Adrenal gland (tissue), 19 donors: ENCODE data around the gene C6orf52. TPM values are rescaled to one million over a fixed set of nuclear protein-coding genes. Genes with fewer than 3 reads are reported as not detected.
"Not testable (repeated sequence)": the region's sequence is repeated elsewhere in the genome, so short reads cannot be mapped to it uniquely, and the experiment has no call there.

ENCODE experiments used
- DNase-seq, 7 donors: peaks; one replicate each; pipeline ENCODE4 v3.0.0-alpha.2; 2019 to 2020
- H3K27ac ChIP-seq, 5 donors: fragments of 200-600 bp; sonication (generic) in 4 of 5; 1 replicate in 3 of 5; 2 replicates in 2 of 5; pipeline versions ENCODE4 v1.5.1 to v1.8.0; 2016 to 2020; ENCODE audit warnings: mild to moderate bottlenecking in 1 of 5
- H3K27me3 ChIP-seq: fragments of 200-600 bp; 2 replicates; pipeline ENCODE4 v1.8.0; 2021
- H3K36me3 ChIP-seq, 2 donors: fragments of 200-600 bp; replicated peaks in 1 of 2; 1 replicate in 1 of 2; 2 replicates in 1 of 2; pipeline versions ENCODE4 v1.5.1 to v1.8.0; 2018 to 2022
- H3K4me1 ChIP-seq, 2 donors: fragments of 200-600 bp; replicated peaks in 1 of 2; 1 replicate in 1 of 2; 2 replicates in 1 of 2; pipeline versions ENCODE4 v1.5.1 to v1.8.0; 2018 to 2021
- H3K4me3 ChIP-seq, 4 donors: fragments of 200-600 bp; sonication (generic) in 3 of 4; one replicate each; pipeline ENCODE4 v1.5.1; 2016 to 2018
- H3K9me3 ChIP-seq, 3 donors: fragments of 200-600 bp; sonication (generic) in 1 of 3; replicated peaks in 1 of 3; 1 replicate in 2 of 3; 2 replicates in 1 of 3; pipeline versions ENCODE4 v1.5.1 to v1.8.0; 2016 to 2021
- CTCF ChIP-seq, 6 experiments: fragments of 450-650 bp in 4 of 6; fragments of 200-600 bp in 2 of 6; sonication (generic) in 1 of 6; IDR thresholded peaks; 1 replicate in 5 of 6; 2 replicates in 1 of 6; pipeline versions ENCODE4 v1.5.1 to v1.8.0; 2016 to 2021; ENCODE audit warnings: antibody characterized with exemption in 6 of 6, mild to moderate bottlenecking in 2 of 6, moderate library complexity in 1 of 6
- POLR2A ChIP-seq, 2 donors: fragments of 450-650 bp; IDR thresholded peaks; one replicate each; pipeline ENCODE4 v1.6.1; 2017; ENCODE audit warnings: antibody characterized with exemption in 2 of 2, mild to moderate bottlenecking in 2 of 2, moderate library complexity in 1 of 2
- WGBS, 4 donors: extraction: QIAGEN DNeasy Blood & Tissue Kit in 2 of 4; methylation state at CpG; one replicate each; pipeline versions ENCODE4 v1.1.5 to v1.1.7; 2013 to 2017; 5-methylcytosine and 5-hydroxymethylcytosine counted together
- intact Hi-C, 2 donors: fragments of 100-400 bp; cut with DNase I; formaldehyde crosslinking; loops; one replicate each; pipeline versions ENCODE4 v1.14.1 to v1.15.0; 2022 to 2023
- long read RNA-seq, 10 donors: library from polyadenylated mRNA in 3 of 10; unstranded in 2 of 10; stranded (forward) in 1 of 10; transcript quantifications; one replicate each; pipeline ENCODE4 v2.0.0 and lab custom pipeline, GENCODE V29; 2021 to 2026
- polyA plus RNA-seq, 3 donors: library from polyadenylated mRNA; stranded (reverse); fragments of 200-250 nt in 2 of 3; fragments of 350-450 nt in 1 of 3; fragmentation: Illumina TruSeq in 1 of 3; extraction: RNeasy Lipid Tissue Mini Kit (QIAGEN cat#74804) in 1 of 3; gene quantifications; one replicate each; pipeline ENCODE4 v1.2.3, GENCODE V29; 2013 to 2014
- total RNA-seq, 9 donors: library from RNA; depleted of rRNA in 4 of 9; stranded (reverse); fragments of >200 nt in 4 of 9; fragments of 120-200 nt in 1 of 9; fragmentation: NEBNext Ultra II Directional in 1 of 9; extraction: Animal tissue kit (Norgen Biotek cat#: 25700) in 1 of 9; gene quantifications; one replicate each; pipeline versions ENCODE4 v1.1.0 to v1.2.4, GENCODE V29; 2013 to 2023
- donor health status: healthy with polysubstance abuse.
- donor health status: Bipolar disorder and iron deficiency.
- donor health status: DM: yes; HTN: yes; CAD: no.
- donor health status: DM: no; HTN: no; CAD: no.
- donor health status: DM: no; HTN: no; CAD: no.
- donor health status: DM: yes; HTN: yes; CAD: no.

Gene C6orf52
- total RNA-seq (1 to 10 TPM in 5 of 9 donors, under 1 TPM in 1, not detected in 3; 0.96 to 5.5 (median 2.6) TPM), polyA plus RNA-seq (1 to 10 TPM; 1.9 to 4.2 (median 2.8) TPM)
- long read RNA-seq, donor 1, partial matches to known transcripts: 0 of 1 reads
- long read RNA-seq, donor 1, other reads (novel, unspliced or antisense): 0 of 1 reads
- long read RNA-seq, donor 2, partial matches to known transcripts: 7 of 14 reads
- long read RNA-seq, donor 2, other reads (novel, unspliced or antisense): 7 of 14 reads
- long read RNA-seq, donor 3, partial matches to known transcripts: 0 of 1 reads
- long read RNA-seq, donor 3, other reads (novel, unspliced or antisense): 0 of 1 reads
- long read RNA-seq, donor 4: 0 reads
- long read RNA-seq, donor 5, partial matches to known transcripts: 1 of 3 reads
- long read RNA-seq, donor 5, other reads (novel, unspliced or antisense): 1 of 3 reads
- long read RNA-seq, donor 6, partial matches to known transcripts: 0 of 2 reads
- long read RNA-seq, donor 6, other reads (novel, unspliced or antisense): 2 of 2 reads
- long read RNA-seq, donor 7, partial matches to known transcripts: 6 of 6 reads
- long read RNA-seq, donor 7, other reads (novel, unspliced or antisense): 0 of 6 reads
- long read RNA-seq, donor 8, partial matches to known transcripts: 0 of 1 reads
- long read RNA-seq, donor 8, other reads (novel, unspliced or antisense): 0 of 1 reads
- long read RNA-seq, donor 9, partial matches to known transcripts: 0 of 1 reads
- long read RNA-seq, donor 9, other reads (novel, unspliced or antisense): 0 of 1 reads
- long read RNA-seq, donor 10, partial matches to known transcripts: 5 of 12 reads
- long read RNA-seq, donor 10, other reads (novel, unspliced or antisense): 7 of 12 reads

DNA sequence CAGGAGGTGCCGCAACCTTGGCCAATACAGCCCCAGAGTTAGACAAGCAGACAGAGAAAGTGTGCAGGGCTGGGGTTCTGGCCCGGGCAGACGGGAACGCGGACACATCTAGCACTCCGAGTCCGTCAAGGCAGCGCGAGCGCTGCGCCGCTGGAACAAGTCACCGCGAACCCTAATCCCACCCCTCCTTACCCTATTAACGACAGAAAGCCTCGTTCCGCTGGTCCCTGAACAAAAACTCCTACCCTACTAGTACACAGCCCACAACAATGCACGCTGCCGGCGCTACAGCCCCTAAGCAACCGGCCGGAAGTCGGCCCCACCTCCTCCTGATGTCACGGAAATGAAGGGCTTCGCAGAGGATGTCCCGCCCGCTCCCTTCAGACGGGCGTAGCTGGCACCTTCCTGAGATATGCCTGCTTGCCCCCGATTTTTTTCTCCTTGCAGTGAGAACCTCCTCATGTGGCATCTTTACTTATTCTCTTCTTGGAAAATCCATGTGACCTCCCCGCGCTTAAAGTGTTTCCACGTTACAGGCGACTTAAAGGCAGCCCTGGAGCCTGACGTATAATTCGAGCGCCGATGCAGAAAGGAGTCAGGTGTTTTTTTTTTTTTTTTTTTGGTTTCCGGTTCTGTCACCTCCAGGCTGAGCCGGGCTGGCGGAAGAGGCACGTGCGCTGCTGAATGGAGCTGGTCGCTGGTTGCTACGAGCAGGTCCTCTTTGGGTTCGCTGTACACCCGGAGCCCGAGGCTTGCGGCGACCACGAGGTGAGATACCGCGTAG is at the start of gene C6orf52, which contains the start of gene PAK1IP1:
Gene C6orf52 (minus strand): TSS at position 315 of the 784 bp plus-strand sequence. CDS start 7,066 bp downstream, outside the sequence.
Gene PAK1IP1 (plus strand): TSS at position 671 of the 784 bp plus-strand sequence. CDS start 14 bp downstream, at position 685.
- 0% methylated on average over 45 to 53 of the region's 53 CpGs for WGBS, 4 donors
- H3K27me3 ChIP-seq: no peaks in the 10 kb centered on the region
- peak within 1 kb of the TSS; percentile 68 to 87 (median 78) for H3K4me3 ChIP-seq
- peaks cover 18 to 25% of the 10 kb centered on the region in 2 donors for H3K4me1 ChIP-seq
- H3K9me3 ChIP-seq: no peaks in the 10 kb centered on the region
- DNase-seq: peak; percentile 89 to 96 (median 93)
- peak within 1 kb of the TSS; percentile 80 to 98 (median 94) for H3K27ac ChIP-seq
- peak in 1 of 6 experiments; percentile 6 for TF ChIP-seq CTCF (IDR thresholded peaks at IDR 0.05)
- peak; percentile 65 to 74 for TF ChIP-seq POLR2A (IDR thresholded peaks at IDR 0.05)
- intact Hi-C loops: loop anchor here in 1 of 2 donors (10.0 kb wide), 2 partner anchors 50 to 110 kb away; partner anchors contain the start of gene TMEM14B
- peaks cover 0 to 18% of the 10 kb centered on the region in 2 donors for H3K36me3 ChIP-seq

- H3K27me3 ChIP-seq: no peaks in the 10 kb centered on the region
- H3K27ac ChIP-seq: no peak overlapping the region
- no peaks in the 10 kb centered on the region for H3K36me3 ChIP-seq
- WGBS, 4 donors: 81 to 93% (median 84%) methylated on average over 5 to 6 of the region's 6 CpGs
- intact Hi-C loops: loop anchor here in 1 of 2 donors (10.0 kb wide), 1 partner anchor 49 kb away; the partner anchor contains the start of genes C6orf52 and PAK1IP1
- no peak for TF ChIP-seq CTCF (IDR thresholded peaks at IDR 0.05)
- no peak for TF ChIP-seq POLR2A (IDR thresholded peaks at IDR 0.05)
- H3K9me3 ChIP-seq: no peaks in the 10 kb centered on the region
- no peak overlapping the region for H3K4me3 ChIP-seq
- peaks cover 4 to 5% of the 10 kb centered on the region in 2 donors for H3K4me1 ChIP-seq
- DNase-seq: peak in 1 of 7 donors; percentile 48
These were observed 49.1 kb upstream of the C6orf52 start for GRCh38 chr6:10743515-10743914.

- no peaks in the 10 kb centered on the region for H3K36me3 ChIP-seq
- intact Hi-C loops: loop anchor here in 1 of 2 donors (10.0 kb wide), 1 partner anchor 47 kb away; the partner anchor contains the start of genes C6orf52 and PAK1IP1
- peak in 1 of 7 donors; percentile 24 for DNase-seq
- H3K27ac ChIP-seq: no peak overlapping the region
- no peaks in the 10 kb centered on the region for H3K4me1 ChIP-seq
- H3K9me3 ChIP-seq: no peaks in the 10 kb centered on the region
- TF ChIP-seq CTCF (IDR thresholded peaks at IDR 0.05): no peak
- no peak for TF ChIP-seq POLR2A (IDR thresholded peaks at IDR 0.05)
- no peak overlapping the region for H3K4me3 ChIP-seq
- 96 to 98% (median 97%) methylated on average over 12 of the region's 12 CpGs for WGBS, 4 donors
- H3K27me3 ChIP-seq: no peaks in the 10 kb centered on the region
These were observed 47.8 kb upstream of the C6orf52 start for GRCh38 chr6:10742251-10742650.

DNA sequence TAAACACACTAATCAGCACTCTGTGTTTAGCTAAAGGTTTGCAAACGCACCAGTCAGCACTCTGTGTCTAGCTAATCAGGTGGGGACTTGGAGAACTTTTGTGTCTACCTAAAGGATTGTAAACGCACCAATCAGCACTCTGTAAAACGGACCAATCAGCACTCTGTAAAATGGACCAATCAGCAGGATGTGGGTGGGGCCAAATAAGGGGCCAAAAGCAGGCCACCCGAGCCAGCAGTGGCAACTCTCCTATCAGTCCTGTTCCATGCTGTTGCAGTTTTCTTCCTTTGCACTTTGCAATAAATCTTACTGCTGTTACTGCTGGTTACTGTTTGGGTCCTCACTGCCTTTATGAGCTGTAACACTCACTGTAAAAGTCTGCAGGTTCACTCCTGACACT is 47.2 kb upstream of the C6orf52 start:
- peak in 1 of 7 donors; percentile 6 for DNase-seq
- H3K27me3 ChIP-seq, H3K4me3 ChIP-seq, H3K4me1 ChIP-seq, H3K36me3 ChIP-seq, H3K27ac ChIP-seq, H3K9me3 ChIP-seq: not testable (repeated sequence)
- intact Hi-C loops: loop anchor here in 1 of 2 donors (10.0 kb wide), 1 partner anchor 47 kb away; the partner anchor contains the start of genes C6orf52 and PAK1IP1
- WGBS, 4 donors: 80 to 95% (median 92%) methylated on average over 4 of the region's 4 CpGs
